Tibial nerve (tissue), 4 donors: ENCODE data around the gene PDE1A.

Experiments used
- EP300 ChIP-seq, 2 donors: sonication (generic); formaldehyde crosslinking; IDR thresholded peaks; one replicate each; pipeline ENCODE4 v1.6.1; 2017; ENCODE audit warnings: antibody characterized with exemption in 2 of 2, mild to moderate bottlenecking in 1 of 2
- POLR2A ChIP-seq, 2 donors: fragments of 450-650 bp; IDR thresholded peaks; one replicate each; pipeline ENCODE4 v1.6.1; 2017; ENCODE audit warnings: antibody characterized with exemption in 2 of 2, mild to moderate bottlenecking in 2 of 2, moderate library complexity in 2 of 2
- TF ChIP-seq, protein P1 (sequence below), 5 experiments: fragments of 200-600 bp in 3 of 5; fragments of 450-650 bp in 2 of 5; sonication (generic) in 3 of 5; IDR thresholded peaks; one replicate each; pipeline ENCODE4 v1.5.1; 2016 to 2019; ENCODE audit warnings: antibody characterized with exemption in 5 of 5, mild to moderate bottlenecking in 3 of 5, moderate library complexity in 2 of 5

DNA sequence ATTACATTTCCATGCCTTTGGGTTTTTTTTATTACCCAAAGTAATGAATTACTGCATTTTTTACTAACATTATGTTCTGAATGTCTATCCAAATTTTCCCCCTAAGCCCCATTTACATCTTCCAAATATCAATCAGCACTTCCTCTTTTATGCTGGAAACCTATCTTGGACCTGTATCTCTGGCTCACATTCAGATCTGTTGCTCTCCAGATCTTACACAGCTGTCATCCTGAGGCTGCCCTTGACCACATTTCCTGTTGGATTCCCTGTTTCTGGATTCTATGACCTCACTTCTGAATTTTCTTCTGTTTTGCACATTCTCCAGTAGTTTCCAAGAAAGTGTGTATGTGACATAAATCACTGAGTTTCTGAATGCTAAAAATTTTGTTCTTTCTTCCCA is 146.7 kb downstream of the PDE1A start:
- TF ChIP-seq, protein P1, sequence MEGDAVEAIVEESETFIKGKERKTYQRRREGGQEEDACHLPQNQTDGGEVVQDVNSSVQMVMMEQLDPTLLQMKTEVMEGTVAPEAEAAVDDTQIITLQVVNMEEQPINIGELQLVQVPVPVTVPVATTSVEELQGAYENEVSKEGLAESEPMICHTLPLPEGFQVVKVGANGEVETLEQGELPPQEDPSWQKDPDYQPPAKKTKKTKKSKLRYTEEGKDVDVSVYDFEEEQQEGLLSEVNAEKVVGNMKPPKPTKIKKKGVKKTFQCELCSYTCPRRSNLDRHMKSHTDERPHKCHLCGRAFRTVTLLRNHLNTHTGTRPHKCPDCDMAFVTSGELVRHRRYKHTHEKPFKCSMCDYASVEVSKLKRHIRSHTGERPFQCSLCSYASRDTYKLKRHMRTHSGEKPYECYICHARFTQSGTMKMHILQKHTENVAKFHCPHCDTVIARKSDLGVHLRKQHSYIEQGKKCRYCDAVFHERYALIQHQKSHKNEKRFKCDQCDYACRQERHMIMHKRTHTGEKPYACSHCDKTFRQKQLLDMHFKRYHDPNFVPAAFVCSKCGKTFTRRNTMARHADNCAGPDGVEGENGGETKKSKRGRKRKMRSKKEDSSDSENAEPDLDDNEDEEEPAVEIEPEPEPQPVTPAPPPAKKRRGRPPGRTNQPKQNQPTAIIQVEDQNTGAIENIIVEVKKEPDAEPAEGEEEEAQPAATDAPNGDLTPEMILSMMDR (IDR thresholded peaks at IDR 0.05) = no peak
- TF ChIP-seq EP300 (IDR thresholded peaks at IDR 0.05) = no peak
- TF ChIP-seq POLR2A (IDR thresholded peaks at IDR 0.05) = no peak
